ENCODE results near the gene PARVG.

Gene PARVG

GRCh38 chr22:44133161-44133560, 47.6 kb upstream of the PARVG start:
- peaks cover 6 to 57% of the 10 kb centered on the region in 2 experiments for H3K36me3 ChIP-seq (ENCODE audit: control insufficient read depth in 1 of 2, insufficient read depth in 2 of 2, low read depth in 1 of 2, low read length in 2 of 2)
- H3K14ac ChIP-seq (ENCODE audit: low read length in 2 of 2), result no peak overlapping the region
- no peak overlapping the region for H3K4ac ChIP-seq (ENCODE audit: low read depth in 1 of 2, low read length in 2 of 2)
- peaks cover 3% of the 10 kb centered on the region for H3K4me1 ChIP-seq (ENCODE audit: control insufficient read depth, insufficient read depth, low read depth, low read length)
- no peak overlapping the region for H3K4me2 ChIP-seq (ENCODE audit: low read length, poor library complexity, severe bottlenecking)
- H2BK120ac ChIP-seq (ENCODE audit: low read depth, low read length), result no peak overlapping the region
- H3K9me3 ChIP-seq (ENCODE audit: control insufficient read depth, low read length), result peaks cover 18% of the 10 kb centered on the region
- H3K79me1 ChIP-seq (replicated peaks; ENCODE audit: low read length, poor library complexity, severe bottlenecking), result no peaks in the 10 kb centered on the region
- H2BK5ac ChIP-seq (ENCODE audit: low read depth, low read length, poor library complexity, severe bottlenecking), result no peak overlapping the region
- H3K9ac ChIP-seq (ENCODE audit: low read length), result no peak overlapping the region
- WGBS, result 100% methylated on average over 4 of the region's 6 CpGs
- no peak overlapping the region for H2BK15ac ChIP-seq (ENCODE audit: low read depth, poor library complexity, severe bottlenecking)
- no peak overlapping the region for H4K91ac ChIP-seq (ENCODE audit: low read length)
- H3K18ac ChIP-seq (ENCODE audit: low read depth in 1 of 2, low read length in 2 of 2), result no peak overlapping the region
- no peaks in the 10 kb centered on the region for H3K27me3 ChIP-seq (ENCODE audit: control insufficient read depth in 1 of 2, insufficient read depth in 1 of 2, low read length in 2 of 2)
- no peak overlapping the region for H4K8ac ChIP-seq (ENCODE audit: low read length)
- no peak overlapping the region for H3K27ac ChIP-seq (ENCODE audit: low read length, poor library complexity, severe bottlenecking)
- no peak overlapping the region for H2BK12ac ChIP-seq (ENCODE audit: low read length in 2 of 2)
- no peak overlapping the region for H2AFZ ChIP-seq (ENCODE audit: low read depth, low read length)
- no peak overlapping the region for H2AK5ac ChIP-seq (ENCODE audit: low read length, severe bottlenecking)
- no peak for DNase-seq
- no peak overlapping the region for H3K4me3 ChIP-seq (ENCODE audit: insufficient read depth in 1 of 2, low read depth in 1 of 2, low read length in 2 of 2)
- H3K23ac ChIP-seq (ENCODE audit: low read length in 2 of 2), result no peak overlapping the region

GRCh38 chr22:44133901-44134571, 46.7 kb upstream of the PARVG start:
- H2BK15ac ChIP-seq (ENCODE audit: low read depth, poor library complexity, severe bottlenecking), result no peak overlapping the region
- no peaks in the 10 kb centered on the region for H3K79me1 ChIP-seq (replicated peaks; ENCODE audit: low read length, poor library complexity, severe bottlenecking)
- H2AFZ ChIP-seq (ENCODE audit: low read depth, low read length), result no peak overlapping the region
- H3K4ac ChIP-seq (ENCODE audit: low read depth in 1 of 2, low read length in 2 of 2), result no peak overlapping the region
- H3K36me3 ChIP-seq (ENCODE audit: control insufficient read depth in 1 of 2, insufficient read depth in 2 of 2, low read depth in 1 of 2, low read length in 2 of 2), result peaks cover 6 to 65% of the 10 kb centered on the region in 2 experiments
- H4K91ac ChIP-seq (ENCODE audit: low read length), result no peak overlapping the region
- H3K4me2 ChIP-seq (ENCODE audit: low read length, poor library complexity, severe bottlenecking), result no peak overlapping the region
- no peaks in the 10 kb centered on the region for H3K27me3 ChIP-seq (ENCODE audit: control insufficient read depth in 1 of 2, insufficient read depth in 1 of 2, low read length in 2 of 2)
- H3K9me3 ChIP-seq (ENCODE audit: control insufficient read depth, low read length), result peaks cover 18% of the 10 kb centered on the region
- H3K23ac ChIP-seq (ENCODE audit: low read length in 2 of 2), result no peak overlapping the region
- H2BK120ac ChIP-seq (ENCODE audit: low read depth, low read length), result no peak overlapping the region
- peak; percentile 75 for DNase-seq
- H3K9ac ChIP-seq (ENCODE audit: low read length), result no peak overlapping the region
- H3K4me3 ChIP-seq (ENCODE audit: insufficient read depth in 1 of 2, low read depth in 1 of 2, low read length in 2 of 2), result no peak overlapping the region
- no peak overlapping the region for H3K14ac ChIP-seq (ENCODE audit: low read length in 2 of 2)
- H2BK5ac ChIP-seq (ENCODE audit: low read depth, low read length, poor library complexity, severe bottlenecking), result no peak overlapping the region
- peaks cover 3% of the 10 kb centered on the region for H3K4me1 ChIP-seq (ENCODE audit: control insufficient read depth, insufficient read depth, low read depth, low read length)
- no peak overlapping the region for H4K8ac ChIP-seq (ENCODE audit: low read length)
- H3K27ac ChIP-seq (ENCODE audit: low read length, poor library complexity, severe bottlenecking), result no peak overlapping the region
- H2BK12ac ChIP-seq (ENCODE audit: low read length in 2 of 2), result no peak overlapping the region
- WGBS, result 90% methylated on average over 21 of the region's 21 CpGs
- H3K18ac ChIP-seq (ENCODE audit: low read depth in 1 of 2, low read length in 2 of 2), result no peak overlapping the region
- no peak overlapping the region for H2AK5ac ChIP-seq (ENCODE audit: low read length, severe bottlenecking)

- Histone ChIP-seq H3K36me3 (ENCODE audit: control insufficient read depth in 1 of 2, insufficient read depth in 2 of 2, low read depth in 1 of 2, low read length in 2 of 2) (peaks cover 6 to 74% of the 10 kb centered on the region in 2 experiments), H3K4me3 (ENCODE audit: insufficient read depth in 1 of 2, low read depth in 1 of 2, low read length in 2 of 2) (no peak overlapping the region), H2BK120ac (ENCODE audit: low read depth, low read length) (no peak overlapping the region), H3K4me1 (ENCODE audit: control insufficient read depth, insufficient read depth, low read depth, low read length) (no peaks in the 10 kb centered on the region), H2AK5ac (ENCODE audit: low read length, severe bottlenecking) (no peak overlapping the region), H3K18ac (ENCODE audit: low read depth in 1 of 2, low read length in 2 of 2) (no peak overlapping the region), H3K79me1 (replicated peaks; ENCODE audit: low read length, poor library complexity, severe bottlenecking) (no peaks in the 10 kb centered on the region), H2BK5ac (ENCODE audit: low read depth, low read length, poor library complexity, severe bottlenecking) (no peak overlapping the region), H2BK12ac (ENCODE audit: low read length in 2 of 2) (no peak overlapping the region), H3K23ac (ENCODE audit: low read length in 2 of 2) (no peak overlapping the region), H3K9me3 (ENCODE audit: control insufficient read depth, low read length) (peaks cover 18% of the 10 kb centered on the region), H2AFZ (ENCODE audit: low read depth, low read length) (no peak overlapping the region), H3K4me2 (ENCODE audit: low read length, poor library complexity, severe bottlenecking) (no peak overlapping the region), H2BK15ac (ENCODE audit: low read depth, poor library complexity, severe bottlenecking) (no peak overlapping the region), H3K4ac (ENCODE audit: low read depth in 1 of 2, low read length in 2 of 2) (no peak overlapping the region), H4K8ac (ENCODE audit: low read length) (no peak overlapping the region), H4K91ac (ENCODE audit: low read length) (no peak overlapping the region), H3K27ac (ENCODE audit: low read length, poor library complexity, severe bottlenecking) (no peak overlapping the region), H3K9ac (ENCODE audit: low read length) (no peak overlapping the region), H3K27me3 (ENCODE audit: control insufficient read depth in 1 of 2, insufficient read depth in 1 of 2, low read length in 2 of 2) (peaks cover 0 to 3% of the 10 kb centered on the region in 2 experiments), H3K14ac (ENCODE audit: low read length in 2 of 2) (no peak overlapping the region)
- 94% methylated on average over 8 of the region's 8 CpGs for WGBS
- DNase-seq, result no peak
Measured at GRCh38 chr22:44136112-44136511, 44.6 kb upstream of the PARVG start.

- Histone ChIP-seq H2BK5ac (ENCODE audit: low read depth, low read length, poor library complexity, severe bottlenecking) (no peak overlapping the region), H3K9me3 (ENCODE audit: control insufficient read depth, low read length) (peaks cover 18% of the 10 kb centered on the region), H2AK5ac (ENCODE audit: low read length, severe bottlenecking) (no peak overlapping the region), H2BK12ac (ENCODE audit: low read length in 2 of 2) (no peak overlapping the region), H3K4me3 (ENCODE audit: insufficient read depth in 1 of 2, low read depth in 1 of 2, low read length in 2 of 2) (no peak overlapping the region), H3K27ac (ENCODE audit: low read length, poor library complexity, severe bottlenecking) (no peak overlapping the region), H3K23ac (ENCODE audit: low read length in 2 of 2) (no peak overlapping the region), H3K14ac (ENCODE audit: low read length in 2 of 2) (no peak overlapping the region), H3K9ac (ENCODE audit: low read length) (no peak overlapping the region), H3K18ac (ENCODE audit: low read depth in 1 of 2, low read length in 2 of 2) (no peak overlapping the region), H2BK15ac (ENCODE audit: low read depth, poor library complexity, severe bottlenecking) (no peak overlapping the region), H4K91ac (ENCODE audit: low read length) (no peak overlapping the region), H3K36me3 (ENCODE audit: control insufficient read depth in 1 of 2, insufficient read depth in 2 of 2, low read depth in 1 of 2, low read length in 2 of 2) (peaks cover 6 to 72% of the 10 kb centered on the region in 2 experiments), H4K8ac (ENCODE audit: low read length) (no peak overlapping the region), H2BK120ac (ENCODE audit: low read depth, low read length) (no peak overlapping the region), H3K27me3 (ENCODE audit: control insufficient read depth in 1 of 2, insufficient read depth in 1 of 2, low read length in 2 of 2) (peaks cover 0 to 3% of the 10 kb centered on the region in 2 experiments), H3K4ac (ENCODE audit: low read depth in 1 of 2, low read length in 2 of 2) (no peak overlapping the region), H3K79me1 (replicated peaks; ENCODE audit: low read length, poor library complexity, severe bottlenecking) (no peaks in the 10 kb centered on the region), H3K4me1 (ENCODE audit: control insufficient read depth, insufficient read depth, low read depth, low read length) (no peaks in the 10 kb centered on the region), H2AFZ (ENCODE audit: low read depth, low read length) (no peak overlapping the region), H3K4me2 (ENCODE audit: low read length, poor library complexity, severe bottlenecking) (no peak overlapping the region)
- DNase-seq, result no peak
Measured at GRCh38 chr22:44136786-44137185, 43.9 kb upstream of the PARVG start.
